Erythroblast (primary cell): ENCODE measurements around the gene MBNL2.

Source experiments
- GATA1 ChIP-seq: IDR thresholded peaks from 2 replicates; pipeline ENCODE4 v1.6.1; 2011; ENCODE audit warnings: low read depth, mild to moderate bottlenecking, control low read depth, low read length, moderate library complexity
- POLR2A ChIP-seq: IDR thresholded peaks from 2 replicates; pipeline ENCODE4 v1.6.1; 2011; ENCODE audit warnings: mild to moderate bottlenecking, low read length

DNA sequence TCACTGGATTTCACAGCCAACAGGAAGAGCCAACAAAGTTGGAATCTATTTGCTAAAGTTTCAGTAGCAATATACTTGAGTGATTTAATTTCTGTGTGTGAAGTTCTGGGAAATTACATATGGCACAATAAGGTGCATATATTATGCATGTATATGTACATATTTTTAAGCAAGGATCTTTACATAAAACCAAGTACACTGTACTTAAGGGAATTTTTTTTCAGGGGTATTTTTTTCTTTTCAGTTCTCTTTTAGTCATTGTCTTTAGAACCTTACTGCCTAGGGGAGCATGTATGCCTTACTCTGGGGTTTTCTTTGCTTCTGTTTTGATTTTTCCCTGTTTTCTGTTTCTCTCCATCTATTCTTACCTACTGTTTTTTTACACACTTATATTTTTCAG, 219.2 kb downstream of the MBNL2 start:
- TF ChIP-seq POLR2A = no peak
- TF ChIP-seq GATA1 = no peak
